ENCODE measurements around the gene BACE1.

GRCh38 chr11:117239295-117239694, 76.8 kb downstream of the BACE1 start:
- TF ChIP-seq POLR2A (IDR thresholded peaks at IDR 0.05; ENCODE audit: low read depth, low read length) (no peak), TAF1 (IDR thresholded peaks at IDR 0.05; ENCODE audit: borderline replicate concordance, low read depth, low read length) (no peak)

Data from GM12892 (cell line).